Neural progenitor cell (in vitro differentiated cells): ENCODE measurements around the gene CMTM4.

Source experiments
- EZH2 ChIP-seq: fragments of 200-600 bp; sonication (generic); IDR thresholded peaks from 2 replicates; pipeline ENCODE4 v1.6.1; 2017; ENCODE audit warnings: antibody characterized with exemption, mild to moderate bottlenecking, moderate library complexity
- EZH2phosphoT487 ChIP-seq: fragments of 200-600 bp; sonication (generic); IDR thresholded peaks from 2 replicates; pipeline ENCODE4 v1.6.1; 2017; ENCODE audit warnings: antibody characterized with exemption
- TF ChIP-seq, protein P1 (sequence below): fragments of 200-600 bp; sonication (generic); IDR thresholded peaks from 2 replicates; pipeline ENCODE4 v1.5.1; 2017; ENCODE audit warnings: antibody characterized with exemption, mild to moderate bottlenecking

DNA sequence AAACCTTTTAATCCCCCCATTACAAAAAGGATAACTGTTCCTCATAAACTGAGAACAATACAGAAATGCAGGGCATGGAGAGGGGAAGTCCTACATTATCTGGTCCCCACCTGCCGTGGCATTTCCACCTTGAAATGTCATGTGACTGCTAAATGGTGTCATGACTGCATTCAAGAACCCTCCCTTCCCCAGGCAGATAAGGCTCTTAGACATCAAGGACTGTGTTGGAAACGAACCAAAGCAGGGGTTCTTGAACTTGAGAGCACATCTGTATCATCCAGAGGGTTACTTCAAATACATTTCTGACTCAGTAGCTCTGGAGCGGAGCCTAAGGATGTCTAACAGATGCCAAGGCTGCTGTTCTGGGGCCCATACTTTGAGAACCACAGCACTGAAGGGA lies 73.7 kb downstream of the CMTM4 start:
- TF ChIP-seq, protein P1, sequence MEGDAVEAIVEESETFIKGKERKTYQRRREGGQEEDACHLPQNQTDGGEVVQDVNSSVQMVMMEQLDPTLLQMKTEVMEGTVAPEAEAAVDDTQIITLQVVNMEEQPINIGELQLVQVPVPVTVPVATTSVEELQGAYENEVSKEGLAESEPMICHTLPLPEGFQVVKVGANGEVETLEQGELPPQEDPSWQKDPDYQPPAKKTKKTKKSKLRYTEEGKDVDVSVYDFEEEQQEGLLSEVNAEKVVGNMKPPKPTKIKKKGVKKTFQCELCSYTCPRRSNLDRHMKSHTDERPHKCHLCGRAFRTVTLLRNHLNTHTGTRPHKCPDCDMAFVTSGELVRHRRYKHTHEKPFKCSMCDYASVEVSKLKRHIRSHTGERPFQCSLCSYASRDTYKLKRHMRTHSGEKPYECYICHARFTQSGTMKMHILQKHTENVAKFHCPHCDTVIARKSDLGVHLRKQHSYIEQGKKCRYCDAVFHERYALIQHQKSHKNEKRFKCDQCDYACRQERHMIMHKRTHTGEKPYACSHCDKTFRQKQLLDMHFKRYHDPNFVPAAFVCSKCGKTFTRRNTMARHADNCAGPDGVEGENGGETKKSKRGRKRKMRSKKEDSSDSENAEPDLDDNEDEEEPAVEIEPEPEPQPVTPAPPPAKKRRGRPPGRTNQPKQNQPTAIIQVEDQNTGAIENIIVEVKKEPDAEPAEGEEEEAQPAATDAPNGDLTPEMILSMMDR = no peak
- TF ChIP-seq EZH2phosphoT487 = no peak
- no peak for TF ChIP-seq EZH2
